DMS 273 (cell line): ENCODE measurements around the gene DGKI.
A peak's percentile ranks its signal among the peaks of the same experiment; 100 is the strongest.

ENCODE experiments used
- DNase-seq: peaks from one replicate; lab custom pipeline; 2025; ENCODE audit not compliant: unreplicated experiment; lab: John Stamatoyannopoulos, UW

The DGKI gene

GRCh38 chr7:137873524-137873923 lies 26.8 kb upstream of the DGKI start:
- DNase-seq = no peak

- DNase-seq = peak; percentile 42
Measured at GRCh38 chr7:137871170-137871915, 24.6 kb upstream of the DGKI start.

- peak; percentile 42 for DNase-seq
Measured at GRCh38 chr7:137870684-137871083, 23.9 kb upstream of the DGKI start.

GRCh38 chr7:137870078-137870477 lies 23.3 kb upstream of the DGKI start:
- DNase-seq = no peak

GRCh38 chr7:137869260-137869659 lies 22.5 kb upstream of the DGKI start:
- no peak for DNase-seq

GRCh38 chr7:137867289-137867688 lies 20.5 kb upstream of the DGKI start:
- no peak for DNase-seq

- no peak for DNase-seq
Measured at GRCh38 chr7:137865764-137866163, 19.0 kb upstream of the DGKI start.

GRCh38 chr7:137862964-137863363 lies 16.2 kb upstream of the DGKI start:
- no peak for DNase-seq

- no peak for DNase-seq
Measured at GRCh38 chr7:137862358-137862757, 15.6 kb upstream of the DGKI start.

GRCh38 chr7:137860542-137860941 lies 13.8 kb upstream of the DGKI start:
- no peak for DNase-seq

GRCh38 chr7:137853053-137853452 lies 6.3 kb upstream of the DGKI start:
- no peak for DNase-seq

- no peak for DNase-seq
Measured at GRCh38 chr7:137852108-137852507, 5.3 kb upstream of the DGKI start.

- no peak for DNase-seq
Measured at GRCh38 chr7:137850972-137851945, 4.5 kb upstream of the DGKI start.

- DNase-seq = no peak
Measured at GRCh38 chr7:137850571-137850970, 3.8 kb upstream of the DGKI start.

GRCh38 chr7:137848095-137848494 lies 1.3 kb upstream of the DGKI start:
- peak; percentile 17 for DNase-seq

GRCh38 chr7:137847568-137848050 lies 835 bp upstream of the DGKI start:
- DNase-seq = peak; percentile 42

- DNase-seq = no peak
Measured at GRCh38 chr7:137846549-137846826, 286 bp downstream of the DGKI start.

- no peak for DNase-seq
Measured at GRCh38 chr7:137844677-137845425, 1.9 kb downstream of the DGKI start.

GRCh38 chr7:137839903-137840779 lies 6.6 kb downstream of the DGKI start:
- no peak for DNase-seq

- no peak for DNase-seq
Measured at GRCh38 chr7:137838706-137839315, 8.0 kb downstream of the DGKI start.
